Activated T-helper 1 cell treated with anti-CD3 and anti-CD28 coated beads, Interleukin-12 subunit alpha, Interleukin-12 subunit beta, Interleukin-2, Interleukin-4 antibody, amounts not matched to agents 30 ng/mL and 10 ng/mL and 1 ng/mL, durations not matched to agents 14 hours and 24 hours and 36 hours (primary cell): ENCODE data around the gene ERH. TPM values are rescaled to one million over a fixed set of nuclear protein-coding genes. Genes with fewer than 3 reads are reported as not detected.
"Not testable (repeated sequence)": the region's sequence is repeated elsewhere in the genome, so short reads cannot be mapped to it uniquely, and the experiment has no call there.

ENCODE experiments used
- DNase-seq: peaks from one replicate; pipeline ENCODE4 v3.0.0; 2021; ENCODE audit warnings: low spot score
- H3K27ac Mint-ChIP-seq: one replicate; pipeline ENCODE4 v1.8.0; 2021; ENCODE audit warnings: mild to moderate bottlenecking, mixed read lengths
- H3K27me3 Mint-ChIP-seq: one replicate; pipeline ENCODE4 v1.8.0; 2022; ENCODE audit warnings: mild to moderate bottlenecking, moderate library complexity, mixed read lengths; ENCODE audit not compliant: insufficient read depth
- H3K36me3 Mint-ChIP-seq: one replicate; pipeline ENCODE4 v1.8.0; 2021; ENCODE audit warnings: low read depth, mixed read lengths
- H3K4me1 Mint-ChIP-seq: one replicate; pipeline ENCODE4 v1.8.0; 2021; ENCODE audit warnings: low read depth, mixed read lengths
- H3K4me3 Mint-ChIP-seq: one replicate; pipeline ENCODE4 v1.8.0; 2021; ENCODE audit warnings: mild to moderate bottlenecking, moderate library complexity, mixed read lengths
- H3K9me3 Mint-ChIP-seq: one replicate; pipeline ENCODE4 v1.8.0; 2021; ENCODE audit warnings: mixed read lengths
- intact Hi-C: fragments of 100-400 bp; cut with micrococcal nuclease; formaldehyde crosslinking; loops from one replicate; pipeline ENCODE4 v1.15.1; 2024
- total RNA-seq: library from RNA; stranded (reverse); gene quantifications from 2 replicates; pipeline ENCODE4 v1.2.3, GENCODE V29; 2022

The ERH gene
- 400 and 421 TPM in 2 replicates for total RNA-seq

DNA sequence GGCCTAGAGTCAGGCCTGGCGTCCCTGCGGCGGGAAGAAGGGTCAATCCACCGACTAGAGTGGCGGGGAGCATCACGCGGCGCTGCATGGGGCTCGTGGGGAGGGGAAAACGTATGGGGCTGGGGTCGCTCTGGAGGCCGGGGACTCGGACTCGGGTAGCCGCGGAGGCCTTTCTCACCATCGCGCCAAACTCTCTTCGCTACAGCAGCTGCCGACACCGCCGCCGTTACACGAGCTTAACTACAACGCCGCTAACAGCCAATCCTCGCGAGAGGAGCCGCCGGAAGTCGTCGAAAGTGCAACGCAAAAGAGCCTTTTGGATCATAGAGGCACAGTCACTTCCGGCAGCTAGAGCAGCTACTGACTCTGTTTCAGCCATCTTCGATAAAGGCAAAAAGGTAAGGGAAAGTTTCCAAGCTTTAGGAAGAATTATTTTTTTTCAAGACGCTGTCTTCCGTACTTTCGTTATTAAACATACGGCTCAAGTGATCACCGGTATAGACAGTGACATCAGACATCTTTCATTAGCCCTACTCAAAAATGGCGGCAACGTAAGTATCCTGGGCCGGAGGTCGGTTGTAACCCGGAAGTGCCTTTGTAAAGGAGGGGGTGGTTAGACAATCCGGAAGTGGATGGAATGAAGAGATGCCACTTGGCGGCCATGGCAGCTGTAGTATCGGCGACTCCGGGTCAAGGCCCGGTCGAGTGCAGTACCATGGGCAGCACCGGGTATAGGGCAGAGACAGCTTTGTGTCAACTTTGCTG is at the start of gene ERH, which contains the start of gene SLC39A9:
Gene ERH, minus strand, starts transcription at position 247 of the 765 bp plus-strand sequence. Its CDS starts 66 bp downstream, at position 181.
Gene SLC39A9, plus strand, starts transcription at position 640 of the 765 bp plus-strand sequence. CDS start 678 bp downstream, outside the sequence.
- Mint-ChIP-seq H3K4me1 (peaks cover 63% of the 10 kb centered on the region), H3K9me3 (no peaks in the 10 kb centered on the region), H3K4me3 (peak within 1 kb of the TSS; percentile 96), H3K27ac (peak within 1 kb of the TSS; percentile 98), H3K27me3 (no peaks in the 10 kb centered on the region), H3K36me3 (peaks cover 51% of the 10 kb centered on the region)
- peak; percentile 91 for DNase-seq
- intact Hi-C loops = loop anchor here (1.0 to 10.0 kb wide), 12 partner anchors 44 to 1723 kb away; partner anchors contain the start of genes COX16, DCAF5, EXD2 and MED6

DNA sequence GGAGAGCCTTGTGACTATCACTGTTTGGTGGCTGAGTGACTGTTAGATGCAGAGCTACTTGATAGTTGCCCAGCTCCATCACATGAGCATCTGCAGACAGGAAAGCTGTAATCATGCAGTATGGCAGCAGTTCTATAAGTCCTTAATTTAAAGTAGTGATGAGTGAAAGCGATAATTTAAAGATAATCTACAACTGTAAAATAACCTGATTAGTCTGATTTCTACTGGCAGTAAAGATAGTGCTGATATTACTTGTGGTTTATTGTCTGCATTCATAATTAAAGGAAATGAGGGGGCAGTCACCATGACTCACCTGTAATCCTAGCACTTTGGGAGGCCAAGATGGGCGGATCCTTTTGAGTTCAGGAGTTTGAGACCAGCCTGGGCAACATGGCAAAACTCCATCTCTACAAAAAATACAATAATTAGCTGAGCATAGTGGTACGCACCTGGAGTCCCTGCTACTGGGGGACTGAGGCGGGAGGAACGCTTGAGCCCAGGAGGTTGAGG is 45.3 kb upstream of the ERH start:
- intact Hi-C loops = no loop called here
- no peak overlapping the region for H3K27ac Mint-ChIP-seq
- peaks cover 29% of the 10 kb centered on the region for H3K36me3 Mint-ChIP-seq
- no peaks in the 10 kb centered on the region for H3K9me3 Mint-ChIP-seq
- DNase-seq = no peak
- peaks cover 18% of the 10 kb centered on the region for H3K4me1 Mint-ChIP-seq
- H3K27me3 Mint-ChIP-seq = no peaks in the 10 kb centered on the region
- H3K4me3 Mint-ChIP-seq = peak overlapping the region; percentile 54

DNA sequence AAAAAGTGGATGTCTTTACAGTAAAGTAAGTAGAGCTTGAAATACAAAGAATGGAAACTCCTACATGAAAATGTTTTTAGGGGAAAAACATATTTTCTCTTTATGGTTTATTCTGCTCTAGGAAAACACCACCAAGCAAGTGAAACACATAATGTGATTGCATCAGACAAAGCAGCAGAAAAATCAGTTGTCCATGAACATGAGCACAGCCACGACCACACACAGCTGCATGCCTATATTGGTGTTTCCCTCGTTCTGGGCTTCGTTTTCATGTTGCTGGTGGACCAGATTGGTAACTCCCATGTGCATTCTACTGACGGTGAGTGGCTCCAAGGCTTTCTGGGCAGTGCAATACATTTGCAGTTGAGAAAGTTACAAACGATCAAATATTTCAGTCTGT is 43.8 kb upstream of the ERH start:
- H3K27ac Mint-ChIP-seq = peak overlapping the region; percentile 18
- H3K27me3 Mint-ChIP-seq = no peaks in the 10 kb centered on the region
- peaks cover 18% of the 10 kb centered on the region for H3K4me1 Mint-ChIP-seq
- DNase-seq = no peak
- peaks cover 27% of the 10 kb centered on the region for H3K36me3 Mint-ChIP-seq
- H3K9me3 Mint-ChIP-seq = no peaks in the 10 kb centered on the region
- intact Hi-C loops = no loop called here
- H3K4me3 Mint-ChIP-seq = peak overlapping the region; percentile 4

DNA sequence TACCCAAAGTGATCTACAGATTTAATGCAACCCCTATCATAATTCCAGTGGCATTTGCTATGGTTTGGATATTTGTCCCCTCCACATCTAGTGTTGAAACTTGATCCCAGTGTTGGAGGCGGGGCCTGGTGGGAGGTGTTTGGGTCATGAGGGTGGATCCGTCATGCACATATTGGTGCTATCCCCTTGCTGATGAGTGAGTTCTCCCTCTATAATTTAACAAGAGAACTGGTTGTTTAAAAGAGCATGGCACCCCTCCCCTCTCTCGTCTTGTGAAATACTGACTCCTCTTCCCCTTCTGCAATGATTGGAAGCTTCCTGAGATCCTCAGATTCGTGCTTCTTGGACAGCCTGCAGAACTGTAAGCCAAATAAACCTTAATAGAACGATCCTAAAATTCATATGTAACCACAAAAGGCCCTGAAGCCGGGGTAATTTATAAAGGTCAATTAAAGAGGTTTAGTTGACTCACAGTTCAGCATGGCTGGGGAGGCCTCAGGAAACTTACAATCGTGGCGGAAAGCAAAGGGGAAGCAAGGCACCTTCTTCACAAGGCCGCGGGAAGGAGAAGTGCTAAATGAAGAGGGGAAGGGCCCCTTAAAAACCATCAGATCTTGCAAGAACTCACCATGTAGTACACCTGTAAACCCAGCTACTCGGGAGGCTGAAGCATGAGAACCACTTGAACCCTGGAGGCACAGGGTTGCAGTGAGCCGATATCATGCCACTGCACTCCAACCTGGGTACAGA is 41.6 kb upstream of the ERH start:
- Mint-ChIP-seq H3K4me1 (peaks cover 18% of the 10 kb centered on the region), H3K9me3 (no peaks in the 10 kb centered on the region), H3K36me3 (peaks cover 20% of the 10 kb centered on the region), H3K27me3 (no peaks in the 10 kb centered on the region), H3K27ac (no peak overlapping the region), H3K4me3 (no peak overlapping the region)
- no peak for DNase-seq
- intact Hi-C loops = no loop called here

DNA sequence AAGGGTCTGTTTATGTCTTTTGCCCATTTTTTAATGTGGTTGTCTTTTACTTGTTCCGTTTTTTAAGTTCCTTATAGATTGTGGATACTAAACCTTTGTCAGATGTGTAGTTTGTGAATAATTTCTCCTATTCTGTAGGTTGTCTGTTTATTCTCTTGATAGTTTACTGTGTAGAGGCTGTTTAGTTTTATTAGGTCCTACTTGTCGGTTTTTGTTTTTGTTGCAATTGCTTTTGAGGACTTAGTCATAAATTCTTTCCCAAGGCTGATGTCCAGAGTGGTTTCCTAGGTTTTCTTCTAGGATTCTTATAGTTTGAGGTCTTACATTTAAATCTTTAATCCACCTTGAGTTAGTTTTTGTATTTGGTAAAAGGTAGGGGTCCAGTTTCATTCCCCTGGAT is 34.3 kb upstream of the ERH start:
- peaks cover 5% of the 10 kb centered on the region for H3K4me1 Mint-ChIP-seq
- H3K36me3 Mint-ChIP-seq = peaks cover 18% of the 10 kb centered on the region
- no peak overlapping the region for H3K27ac Mint-ChIP-seq
- H3K27me3 Mint-ChIP-seq = peaks cover 4% of the 10 kb centered on the region
- intact Hi-C loops = no loop called here
- no peak for DNase-seq
- no peak overlapping the region for H3K4me3 Mint-ChIP-seq
- no peaks in the 10 kb centered on the region for H3K9me3 Mint-ChIP-seq

DNA sequence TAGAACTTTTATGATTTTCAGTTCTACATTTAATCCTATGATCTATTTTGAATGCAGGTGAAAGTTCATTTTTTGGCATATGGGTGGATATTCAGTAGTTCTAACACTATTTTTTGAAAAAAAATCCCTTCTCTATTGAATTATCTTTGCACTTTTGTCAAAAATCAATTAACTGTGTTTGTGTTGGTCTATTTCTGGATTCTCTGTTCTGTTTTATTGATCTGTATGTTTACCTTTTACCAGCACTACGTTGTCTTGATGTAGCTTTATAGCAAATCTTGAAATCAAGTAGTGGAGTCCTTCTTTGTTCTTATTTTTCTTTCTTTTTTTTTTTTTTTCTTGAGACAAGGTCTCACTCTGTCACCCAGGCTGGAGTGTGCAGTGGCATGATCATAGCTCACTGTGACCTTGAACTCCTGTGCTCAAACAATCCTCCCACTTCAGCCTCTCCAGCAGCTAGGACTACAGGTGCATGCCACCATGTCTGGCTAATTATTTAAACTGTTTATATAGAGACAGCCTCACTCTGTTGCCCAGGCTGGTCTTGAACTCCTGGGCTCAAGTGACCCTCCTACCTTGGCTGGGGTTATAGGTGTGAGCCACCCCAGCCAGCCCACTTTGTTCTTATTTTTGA is 32.3 kb upstream of the ERH start:
- Mint-ChIP-seq H3K4me1 (peaks cover 5% of the 10 kb centered on the region), H3K27ac (no peak overlapping the region), H3K4me3 (no peak overlapping the region), H3K27me3 (peaks cover 4% of the 10 kb centered on the region), H3K9me3 (no peaks in the 10 kb centered on the region), H3K36me3 (peaks cover 22% of the 10 kb centered on the region)
- intact Hi-C loops = no loop called here
- DNase-seq = no peak

DNA sequence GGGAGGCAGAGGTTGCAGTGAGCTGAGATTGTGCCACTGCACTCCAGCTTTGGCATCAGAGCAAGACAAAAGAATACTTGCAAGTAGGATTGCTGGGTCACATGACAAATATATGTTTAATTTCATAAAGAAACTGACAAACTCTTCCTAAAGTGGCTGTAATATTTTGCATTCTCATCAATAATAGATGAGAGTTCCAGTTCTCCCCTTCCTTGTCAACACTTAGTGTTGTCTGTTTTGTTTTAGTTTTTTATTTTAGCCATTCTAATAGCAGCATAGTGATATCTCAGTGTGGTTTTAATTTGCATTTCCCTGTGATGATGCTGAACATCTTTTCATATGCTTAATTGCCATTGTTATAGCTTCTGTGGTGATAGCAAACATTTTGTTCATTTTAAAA is 31.5 kb upstream of the ERH start:
- Mint-ChIP-seq H3K27ac (no peak overlapping the region), H3K4me3 (no peak overlapping the region), H3K4me1 (peaks cover 5% of the 10 kb centered on the region), H3K36me3 (peaks cover 28% of the 10 kb centered on the region), H3K9me3 (no peaks in the 10 kb centered on the region), H3K27me3 (peaks cover 4% of the 10 kb centered on the region)
- DNase-seq = no peak
- intact Hi-C loops = no loop called here

DNA sequence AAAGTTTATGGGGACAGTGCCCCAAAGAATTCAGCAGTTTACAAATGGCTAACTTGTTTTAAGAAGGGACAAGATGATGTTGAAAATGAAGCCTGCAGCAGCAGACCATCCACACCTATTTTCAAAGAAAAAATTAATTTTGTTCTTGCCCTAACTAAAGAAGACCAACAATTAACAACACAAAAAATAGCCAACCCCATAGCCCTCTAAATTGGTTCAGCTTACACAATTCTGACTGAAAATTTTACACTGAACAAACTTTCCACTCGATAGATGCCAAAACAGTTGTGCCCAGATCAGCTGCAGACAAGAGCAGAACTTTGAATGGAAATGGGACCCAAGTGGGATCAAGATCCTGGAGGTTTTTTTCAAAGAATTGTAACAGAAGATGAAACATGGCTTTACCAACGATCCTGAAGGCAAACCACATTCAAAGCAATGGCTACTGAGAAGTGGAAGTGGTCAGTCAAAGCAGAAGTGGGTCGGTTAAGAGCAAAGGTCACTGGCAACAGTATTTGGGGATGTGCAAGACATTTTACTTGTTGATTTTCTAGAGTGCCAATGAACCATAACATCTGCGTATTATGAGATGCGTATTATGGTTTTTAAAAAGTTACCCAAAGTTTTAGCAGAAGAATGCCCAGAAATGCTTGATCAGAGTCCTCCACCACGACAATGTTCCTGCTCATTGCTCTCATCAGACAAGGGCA is 30.3 kb upstream of the ERH start:
- Mint-ChIP-seq H3K4me3 (no peak overlapping the region), H3K9me3 (no peaks in the 10 kb centered on the region), H3K27me3 (peaks cover 2% of the 10 kb centered on the region), H3K27ac (no peak overlapping the region), H3K36me3 (peaks cover 32% of the 10 kb centered on the region), H3K4me1 (peaks cover 5% of the 10 kb centered on the region)
- intact Hi-C loops = no loop called here
- DNase-seq = no peak

DNA sequence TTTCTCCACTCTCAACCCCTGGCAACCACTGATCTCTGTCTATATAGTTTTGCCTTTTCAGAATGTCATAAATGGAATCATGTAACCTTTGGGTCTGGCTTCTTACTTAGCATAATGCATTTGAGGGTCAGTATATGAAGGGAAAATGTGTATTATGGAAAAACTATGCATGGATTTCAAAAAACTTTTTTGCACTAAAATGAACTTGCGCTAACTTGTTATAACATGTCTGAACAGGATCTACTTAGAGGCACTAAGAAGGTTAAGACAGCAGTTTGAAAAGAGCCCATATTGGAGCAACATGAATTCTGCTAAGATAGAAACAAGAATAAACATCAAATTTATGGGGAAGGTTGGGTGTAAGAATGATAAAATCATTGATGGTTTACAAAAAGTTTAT is 29.5 kb upstream of the ERH start:
- H3K4me3 Mint-ChIP-seq = no peak overlapping the region
- H3K27ac Mint-ChIP-seq = no peak overlapping the region
- H3K9me3 Mint-ChIP-seq = no peaks in the 10 kb centered on the region
- peaks cover 2% of the 10 kb centered on the region for H3K27me3 Mint-ChIP-seq
- intact Hi-C loops = no loop called here
- DNase-seq = no peak
- peaks cover 32% of the 10 kb centered on the region for H3K36me3 Mint-ChIP-seq
- H3K4me1 Mint-ChIP-seq = peaks cover 5% of the 10 kb centered on the region

DNA sequence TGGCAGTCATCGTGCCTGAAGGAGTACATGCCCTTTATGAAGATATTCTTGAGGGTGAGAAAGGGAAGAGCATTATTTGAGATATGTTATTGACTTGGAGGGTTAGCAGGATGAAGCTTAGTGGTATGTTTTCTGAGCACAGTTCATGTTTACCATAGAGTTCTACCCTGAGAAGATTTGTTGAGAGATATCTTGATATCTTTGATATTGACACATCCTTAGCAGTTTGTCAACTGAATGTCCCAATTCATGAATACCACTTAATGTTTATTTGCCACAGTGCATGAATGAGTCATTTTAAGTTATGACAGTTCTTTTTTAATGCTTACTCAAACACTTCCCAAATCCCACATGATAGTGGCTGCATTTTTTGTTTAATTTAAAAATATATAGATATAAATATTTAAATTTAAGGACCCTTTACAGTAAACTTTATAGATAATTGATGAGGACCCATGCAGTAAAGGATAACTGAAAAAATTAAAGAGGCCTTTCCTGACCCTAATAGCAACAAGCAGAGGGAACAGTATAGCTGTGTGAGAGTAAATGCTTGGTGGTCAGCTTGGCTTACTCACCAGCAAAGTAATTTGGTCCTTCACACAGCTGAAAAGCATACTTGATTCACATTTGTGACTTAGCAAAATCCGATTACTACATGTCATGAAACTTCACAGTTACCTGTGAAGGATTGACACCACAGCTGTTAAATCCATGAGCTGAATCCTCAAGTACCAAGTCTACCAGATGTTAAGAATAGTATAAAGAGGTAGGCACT is 26.2 kb upstream of the ERH start:
- no peak overlapping the region for H3K4me3 Mint-ChIP-seq
- peaks cover 21% of the 10 kb centered on the region for H3K36me3 Mint-ChIP-seq
- no peaks in the 10 kb centered on the region for H3K27me3 Mint-ChIP-seq
- intact Hi-C loops = no loop called here
- no peaks in the 10 kb centered on the region for H3K9me3 Mint-ChIP-seq
- DNase-seq = no peak
- H3K27ac Mint-ChIP-seq = no peak overlapping the region
- H3K4me1 Mint-ChIP-seq = peaks cover 25% of the 10 kb centered on the region

DNA sequence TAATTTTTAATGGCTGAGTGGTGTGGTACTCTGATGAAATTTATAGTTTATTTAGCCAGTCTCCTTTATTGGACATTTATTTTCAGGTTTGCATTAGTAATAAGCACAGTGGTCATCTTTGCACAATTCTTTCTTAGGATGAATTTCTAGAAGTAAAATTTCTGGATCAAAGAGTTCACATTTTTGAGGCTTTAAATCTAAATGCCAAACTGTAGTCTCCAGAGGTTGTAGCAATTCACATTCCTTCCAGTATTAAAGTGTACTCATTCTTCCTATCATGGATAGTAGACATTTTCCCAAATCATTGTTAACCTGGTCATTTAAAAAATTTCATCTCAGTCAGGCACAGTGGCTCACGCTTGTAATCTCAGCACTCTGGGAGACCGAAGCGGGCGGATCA is 25.2 kb upstream of the ERH start:
- Mint-ChIP-seq H3K36me3 (peaks cover 18% of the 10 kb centered on the region), H3K4me1 (peaks cover 26% of the 10 kb centered on the region), H3K27me3 (no peaks in the 10 kb centered on the region), H3K4me3 (no peak overlapping the region), H3K9me3 (no peaks in the 10 kb centered on the region), H3K27ac (no peak overlapping the region)
- intact Hi-C loops = no loop called here
- no peak for DNase-seq

DNA sequence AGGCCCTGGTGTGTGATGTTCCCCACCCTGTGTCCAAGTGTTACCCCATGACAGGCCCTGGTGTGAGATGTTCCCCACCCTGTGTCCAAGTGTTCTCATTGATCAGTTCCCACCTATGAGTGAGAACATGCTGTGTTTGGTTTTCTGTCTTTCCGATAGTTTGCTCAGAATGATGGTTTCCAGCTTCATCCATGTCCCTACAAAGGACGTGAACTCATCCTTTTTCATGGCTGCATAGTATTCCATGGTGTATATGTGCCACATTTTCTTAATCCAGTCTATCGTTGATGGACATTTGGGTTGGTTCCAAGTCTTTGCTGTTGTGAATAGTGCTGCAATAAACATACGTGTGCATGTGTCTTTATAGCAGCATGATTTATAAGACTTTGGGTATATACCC is 18.0 kb upstream of the ERH start:
- H3K4me1 Mint-ChIP-seq = peaks cover 27% of the 10 kb centered on the region
- H3K27ac Mint-ChIP-seq, H3K36me3 Mint-ChIP-seq, DNase-seq, H3K27me3 Mint-ChIP-seq, H3K9me3 Mint-ChIP-seq, H3K4me3 Mint-ChIP-seq, intact Hi-C loops: not testable (repeated sequence)
